Caco-2 (cell line): ENCODE results near the gene RUNX2. TPM values are rescaled to one million over a fixed set of nuclear protein-coding genes. Genes with fewer than 3 reads are reported as not detected.

Source experiments
- BruUV-seq: library from RNA; stranded (reverse); fragments of 400-500 nt; replicated peaks from 2 replicates; lab custom pipeline; 2021; lab: Mats Ljungman, UMichigan
- CTCF ChIA-PET: fragments of 300-600 bp; sonication (Branson Sonifier 250); formaldehyde crosslinking; loops from one replicate; lab custom pipeline; 2022; ENCODE audit warnings: antibody characterized with exemption; lab: Charles Lee
- POLR2A ChIA-PET: fragments of 300-600 bp; sonication (Branson Sonifier 250); formaldehyde crosslinking; loops from one replicate; lab custom pipeline; 2022; ENCODE audit warnings: antibody characterized with exemption; lab: Charles Lee
- DNase-seq, 2 experiments: peaks; one replicate each; pipeline versions ENCODE4 v3.0.0 to v3.0.0-alpha.2; 2020 to 2022
- H3K27me3 ChIP-seq: replicated peaks from 2 replicates; pipeline ENCODE4 v1.6.0; 2011; ENCODE audit warnings: low read length; ENCODE audit not compliant: control insufficient read depth, insufficient read depth
- H3K36me3 ChIP-seq: 2 replicates; pipeline ENCODE4 v1.5.1; 2011; ENCODE audit warnings: low read length; ENCODE audit not compliant: control insufficient read depth, insufficient read depth
- H3K4me1 ChIP-seq: fragments of 250-450 bp; sonication (Bioruptor Pico); 2 replicates; pipeline ENCODE4 v1.5.1; 2020; ENCODE audit warnings: mild to moderate bottlenecking
- H3K4me3 ChIP-seq: 2 replicates; pipeline ENCODE4 v1.5.1; 2011; ENCODE audit warnings: low read depth, mild to moderate bottlenecking, control low read depth, low read length
- H3K9me3 ChIP-seq: fragments of 250-450 bp; sonication (Bioruptor Pico); 2 replicates; pipeline ENCODE4 v1.5.1; 2020; ENCODE audit warnings: mild to moderate bottlenecking, moderate library complexity
- H3K27ac Mint-ChIP-seq: one replicate; pipeline ENCODE4 v1.8.0; 2022; ENCODE audit warnings: mixed read lengths; ENCODE audit not compliant: unreplicated experiment
- H3K27me3 Mint-ChIP-seq: one replicate; pipeline ENCODE4 v1.8.0; 2022; ENCODE audit warnings: mixed read lengths; ENCODE audit not compliant: insufficient read depth, unreplicated experiment
- H3K36me3 Mint-ChIP-seq: one replicate; pipeline ENCODE4 v1.8.0; 2022; ENCODE audit warnings: mild to moderate bottlenecking, mixed read lengths; ENCODE audit not compliant: insufficient read depth, unreplicated experiment
- H3K4me1 Mint-ChIP-seq: one replicate; pipeline ENCODE4 v1.8.0; 2022; ENCODE audit warnings: low read depth, mixed read lengths; ENCODE audit not compliant: unreplicated experiment
- H3K4me3 Mint-ChIP-seq: one replicate; pipeline ENCODE4 v1.8.0; 2022; ENCODE audit warnings: mild to moderate bottlenecking, moderate library complexity, mixed read lengths; ENCODE audit not compliant: unreplicated experiment
- H3K9me3 Mint-ChIP-seq: one replicate; pipeline ENCODE4 v1.8.0; 2022; ENCODE audit warnings: mixed read lengths; ENCODE audit not compliant: unreplicated experiment
- intact Hi-C: fragments of 100-400 bp; cut with micrococcal nuclease; formaldehyde crosslinking; loops from one replicate; pipeline ENCODE4 v1.10.0; 2022; ENCODE audit not compliant: unreplicated experiment
- total RNA-seq: library from RNA; stranded (reverse); gene quantifications from 2 replicates; pipeline ENCODE4 v1.2.3, GENCODE V29; 2022
- TF ChIP-seq, protein P1 (sequence below), 2 experiments: fragments of 200-600 bp in 1 of 2; IDR thresholded peaks; 1 replicate in 1 of 2; 2 replicates in 1 of 2; pipeline versions ENCODE4 v1.5.1 to v1.8.0; 2011 to 2022; ENCODE audit warnings: antibody characterized with exemption in 1 of 2, control low read depth in 1 of 2, inconsistent platforms in 1 of 2, low read depth in 1 of 2, low read length in 1 of 2, mild to moderate bottlenecking in 1 of 2, moderate library complexity in 1 of 2; ENCODE audit not compliant: insufficient read depth in 1 of 2, severe bottlenecking in 1 of 2, unreplicated experiment in 1 of 2

RUNX2 gene
- total RNA-seq, 1 experiment from 2014 or later = not detected

DNA sequence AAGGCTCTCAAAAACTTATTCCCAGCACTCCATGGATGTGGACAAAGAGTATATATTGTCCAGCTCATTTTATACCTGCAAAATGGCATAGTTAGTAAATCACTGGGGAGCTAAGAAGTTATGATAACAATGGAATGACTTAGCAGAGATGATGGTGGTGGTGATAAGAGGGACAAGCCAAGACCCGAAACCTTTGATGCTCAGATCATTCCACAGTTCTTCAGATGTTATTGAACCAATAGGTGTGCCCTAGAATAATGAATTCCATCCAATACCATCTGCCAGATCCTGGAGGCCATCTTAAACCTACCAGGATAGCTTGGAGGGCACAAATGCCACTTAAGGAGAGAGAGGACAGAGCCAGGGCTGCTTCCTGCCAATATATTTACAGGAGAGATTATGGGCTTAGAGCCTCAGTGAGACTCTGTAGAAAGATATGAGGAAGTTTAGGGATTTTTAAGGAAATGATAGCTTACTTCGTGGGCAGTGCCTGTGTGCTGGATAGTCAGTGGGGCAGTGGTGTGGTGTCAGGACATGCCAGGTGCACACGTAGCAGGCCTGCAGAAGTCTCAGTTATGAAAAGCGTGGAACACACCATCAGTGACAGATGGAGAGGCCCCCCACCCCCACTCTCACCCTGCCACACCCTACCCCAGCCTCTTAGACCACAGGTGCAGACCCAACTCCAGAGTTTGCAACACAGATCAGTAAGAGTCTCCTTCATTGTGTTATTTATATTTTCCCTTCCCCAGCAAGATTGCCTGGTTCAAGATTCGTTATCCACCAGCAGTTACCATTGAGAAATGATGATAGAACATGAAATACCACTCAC lies 259.3 kb downstream of the RUNX2 start:
- Mint-ChIP-seq H3K27me3 (no peaks in the 10 kb centered on the region), H3K27ac (no peak overlapping the region), H3K9me3 (no peaks in the 10 kb centered on the region), H3K36me3 (no peaks in the 10 kb centered on the region), H3K4me1 (no peaks in the 10 kb centered on the region), H3K4me3 (no peak overlapping the region)
- Histone ChIP-seq H3K4me3 (no peak overlapping the region), H3K36me3 (no peaks in the 10 kb centered on the region), H3K4me1 (peaks cover 10% of the 10 kb centered on the region), H3K27me3 (no peaks in the 10 kb centered on the region), H3K9me3 (no peaks in the 10 kb centered on the region)
- ChIA-PET POLR2A (no interaction called here), CTCF (no interaction called here)
- TF ChIP-seq, protein P1, sequence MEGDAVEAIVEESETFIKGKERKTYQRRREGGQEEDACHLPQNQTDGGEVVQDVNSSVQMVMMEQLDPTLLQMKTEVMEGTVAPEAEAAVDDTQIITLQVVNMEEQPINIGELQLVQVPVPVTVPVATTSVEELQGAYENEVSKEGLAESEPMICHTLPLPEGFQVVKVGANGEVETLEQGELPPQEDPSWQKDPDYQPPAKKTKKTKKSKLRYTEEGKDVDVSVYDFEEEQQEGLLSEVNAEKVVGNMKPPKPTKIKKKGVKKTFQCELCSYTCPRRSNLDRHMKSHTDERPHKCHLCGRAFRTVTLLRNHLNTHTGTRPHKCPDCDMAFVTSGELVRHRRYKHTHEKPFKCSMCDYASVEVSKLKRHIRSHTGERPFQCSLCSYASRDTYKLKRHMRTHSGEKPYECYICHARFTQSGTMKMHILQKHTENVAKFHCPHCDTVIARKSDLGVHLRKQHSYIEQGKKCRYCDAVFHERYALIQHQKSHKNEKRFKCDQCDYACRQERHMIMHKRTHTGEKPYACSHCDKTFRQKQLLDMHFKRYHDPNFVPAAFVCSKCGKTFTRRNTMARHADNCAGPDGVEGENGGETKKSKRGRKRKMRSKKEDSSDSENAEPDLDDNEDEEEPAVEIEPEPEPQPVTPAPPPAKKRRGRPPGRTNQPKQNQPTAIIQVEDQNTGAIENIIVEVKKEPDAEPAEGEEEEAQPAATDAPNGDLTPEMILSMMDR (IDR thresholded peaks at IDR 0.05; ENCODE audit: insufficient read depth in 1 of 2, low read depth in 1 of 2, low read length in 1 of 2, severe bottlenecking in 1 of 2, unreplicated experiment in 1 of 2) = no peak
- DNase-seq = no peak
- intact Hi-C loops = no loop called here
- BruUV-seq = no TSS peak

DNA sequence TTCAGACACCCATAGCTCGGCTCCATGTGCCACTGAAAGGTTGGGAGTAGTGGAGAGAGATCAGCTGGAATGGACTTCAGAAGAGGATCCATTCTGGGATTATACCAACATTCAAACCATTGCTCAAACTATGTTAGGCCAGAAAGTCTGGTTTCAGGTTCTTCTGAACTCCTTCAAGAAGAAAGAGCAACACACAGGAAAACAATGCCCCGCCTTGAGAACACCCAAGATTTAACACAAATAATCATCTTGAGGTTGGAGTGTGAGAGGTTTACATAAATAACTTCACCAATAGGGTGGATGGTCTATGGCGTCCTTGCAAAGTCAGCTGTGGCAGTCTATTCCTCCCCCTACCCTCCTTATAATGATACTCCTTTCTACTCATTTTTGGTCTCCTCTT lies 261.2 kb downstream of the RUNX2 start:
- intact Hi-C loops = no loop called here
- Mint-ChIP-seq H3K36me3 (no peaks in the 10 kb centered on the region), H3K9me3 (no peaks in the 10 kb centered on the region), H3K27me3 (no peaks in the 10 kb centered on the region), H3K4me3 (no peak overlapping the region), H3K27ac (no peak overlapping the region), H3K4me1 (no peaks in the 10 kb centered on the region)
- Histone ChIP-seq H3K36me3 (no peaks in the 10 kb centered on the region), H3K27me3 (no peaks in the 10 kb centered on the region), H3K4me3 (no peak overlapping the region), H3K4me1 (peaks cover 10% of the 10 kb centered on the region), H3K9me3 (no peaks in the 10 kb centered on the region)
- POLR2A ChIA-PET = no interaction called here
- CTCF ChIA-PET = no interaction called here
- DNase-seq = no peak
- no TSS peak for BruUV-seq
- TF ChIP-seq, protein P1 (IDR thresholded peaks at IDR 0.05; ENCODE audit: insufficient read depth in 1 of 2, low read depth in 1 of 2, low read length in 1 of 2, severe bottlenecking in 1 of 2, unreplicated experiment in 1 of 2) = no peak

DNA sequence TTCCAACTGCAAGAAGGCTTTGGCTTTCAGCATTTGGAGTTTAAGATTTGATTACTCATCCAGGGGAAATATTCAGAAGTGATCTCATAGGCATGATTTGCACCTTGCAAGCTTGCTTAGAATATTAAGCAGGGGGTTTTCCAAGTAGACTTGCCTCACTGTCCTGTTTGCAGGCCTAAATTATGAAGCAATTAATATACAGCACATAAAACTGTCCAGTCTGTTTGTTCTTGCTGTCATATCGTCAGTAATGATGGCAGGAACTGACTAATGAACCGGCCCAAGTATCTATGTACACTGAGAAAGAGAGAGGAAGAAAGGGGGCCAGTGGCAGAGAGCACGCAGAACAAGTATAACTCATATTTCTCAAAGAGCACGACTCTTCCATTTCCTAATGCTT lies 262.1 kb downstream of the RUNX2 start:
- no peaks in the 10 kb centered on the region for H3K36me3 ChIP-seq
- H3K27ac Mint-ChIP-seq = no peak overlapping the region

More for the DNA sequence above, 262.1 kb downstream of the RUNX2 start:
- POLR2A ChIA-PET = no interaction called here
- intact Hi-C loops = no loop called here
- Mint-ChIP-seq H3K4me1 (no peaks in the 10 kb centered on the region), H3K9me3 (no peaks in the 10 kb centered on the region), H3K27me3 (no peaks in the 10 kb centered on the region), H3K36me3 (no peaks in the 10 kb centered on the region), H3K4me3 (no peak overlapping the region)
- Histone ChIP-seq H3K4me1 (peaks cover 10% of the 10 kb centered on the region), H3K4me3 (no peak overlapping the region), H3K9me3 (no peaks in the 10 kb centered on the region), H3K27me3 (no peaks in the 10 kb centered on the region)
- BruUV-seq = no TSS peak
- CTCF ChIA-PET = no interaction called here
- DNase-seq = no peak
- TF ChIP-seq, protein P1 (IDR thresholded peaks at IDR 0.05; ENCODE audit: insufficient read depth in 1 of 2, low read depth in 1 of 2, low read length in 1 of 2, severe bottlenecking in 1 of 2, unreplicated experiment in 1 of 2) = no peak
